ENCODE data around the gene CDC27.

CDC27 gene

DNA sequence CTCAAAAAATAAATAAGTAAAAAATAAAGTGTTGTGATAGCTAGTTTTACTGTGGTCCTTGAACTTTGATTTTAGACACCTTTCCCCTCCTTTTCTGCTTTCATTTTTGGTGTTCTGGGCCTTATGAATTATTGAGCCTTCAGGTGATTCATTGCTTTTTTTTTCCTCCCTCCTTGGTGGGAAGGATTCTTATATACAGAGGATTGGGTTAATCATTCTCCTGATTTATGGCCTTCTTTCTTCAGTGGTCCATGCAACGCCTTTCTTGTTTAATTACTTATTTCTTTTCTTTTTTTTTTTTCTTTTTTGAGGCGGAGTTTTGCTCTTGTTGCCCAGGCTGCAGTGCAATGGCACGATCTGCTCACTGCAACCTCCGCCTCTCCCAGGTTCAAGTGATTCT, 12.1 kb upstream of the CDC27 start:
- CTCF ChIA-PET = interaction anchor here (0.7 to 1.4 kb wide), 5 partner anchors 10 to 114 kb away, joined by 3 to 5 read pairs (median 3); no protein-coding TSS in a partner anchor
- TF ChIP-seq, protein P1, sequence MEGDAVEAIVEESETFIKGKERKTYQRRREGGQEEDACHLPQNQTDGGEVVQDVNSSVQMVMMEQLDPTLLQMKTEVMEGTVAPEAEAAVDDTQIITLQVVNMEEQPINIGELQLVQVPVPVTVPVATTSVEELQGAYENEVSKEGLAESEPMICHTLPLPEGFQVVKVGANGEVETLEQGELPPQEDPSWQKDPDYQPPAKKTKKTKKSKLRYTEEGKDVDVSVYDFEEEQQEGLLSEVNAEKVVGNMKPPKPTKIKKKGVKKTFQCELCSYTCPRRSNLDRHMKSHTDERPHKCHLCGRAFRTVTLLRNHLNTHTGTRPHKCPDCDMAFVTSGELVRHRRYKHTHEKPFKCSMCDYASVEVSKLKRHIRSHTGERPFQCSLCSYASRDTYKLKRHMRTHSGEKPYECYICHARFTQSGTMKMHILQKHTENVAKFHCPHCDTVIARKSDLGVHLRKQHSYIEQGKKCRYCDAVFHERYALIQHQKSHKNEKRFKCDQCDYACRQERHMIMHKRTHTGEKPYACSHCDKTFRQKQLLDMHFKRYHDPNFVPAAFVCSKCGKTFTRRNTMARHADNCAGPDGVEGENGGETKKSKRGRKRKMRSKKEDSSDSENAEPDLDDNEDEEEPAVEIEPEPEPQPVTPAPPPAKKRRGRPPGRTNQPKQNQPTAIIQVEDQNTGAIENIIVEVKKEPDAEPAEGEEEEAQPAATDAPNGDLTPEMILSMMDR (IDR thresholded peaks at IDR 0.05; ENCODE audit: control extremely low read depth, extremely low read depth, low read depth, missing control alignments) = no peak
- POLR2A ChIA-PET = no interaction called here
- no peak for DNase-seq (ENCODE audit: extremely low spot score)

DNA sequence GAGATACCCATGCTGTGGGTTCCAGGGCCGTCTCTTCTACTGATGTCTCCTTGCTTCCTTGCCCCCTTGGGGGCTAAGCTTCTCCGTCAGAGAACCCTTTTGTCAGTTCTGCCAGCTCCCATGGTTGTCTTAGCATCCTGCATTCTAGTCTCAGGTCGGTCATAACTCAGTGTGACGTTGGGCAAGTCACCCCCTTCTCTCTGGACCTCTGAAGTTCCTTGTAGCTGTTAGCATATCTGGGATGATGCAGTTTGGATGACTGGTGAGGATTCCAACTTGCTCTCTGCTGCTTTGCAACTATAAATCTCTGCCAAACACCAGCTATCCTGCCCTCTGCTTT, 11.2 kb upstream of the CDC27 start:
- ChIA-PET CTCF (interaction anchor here (0.9 to 1.4 kb wide), 4 partner anchors 9 to 115 kb away, joined by 3 to 5 read pairs (median 4); no protein-coding TSS in a partner anchor), POLR2A (no interaction called here)
- no peak for DNase-seq (ENCODE audit: extremely low spot score)
- TF ChIP-seq, protein P1 (IDR thresholded peaks at IDR 0.05; ENCODE audit: control extremely low read depth, extremely low read depth, low read depth, missing control alignments) = no peak

DNA sequence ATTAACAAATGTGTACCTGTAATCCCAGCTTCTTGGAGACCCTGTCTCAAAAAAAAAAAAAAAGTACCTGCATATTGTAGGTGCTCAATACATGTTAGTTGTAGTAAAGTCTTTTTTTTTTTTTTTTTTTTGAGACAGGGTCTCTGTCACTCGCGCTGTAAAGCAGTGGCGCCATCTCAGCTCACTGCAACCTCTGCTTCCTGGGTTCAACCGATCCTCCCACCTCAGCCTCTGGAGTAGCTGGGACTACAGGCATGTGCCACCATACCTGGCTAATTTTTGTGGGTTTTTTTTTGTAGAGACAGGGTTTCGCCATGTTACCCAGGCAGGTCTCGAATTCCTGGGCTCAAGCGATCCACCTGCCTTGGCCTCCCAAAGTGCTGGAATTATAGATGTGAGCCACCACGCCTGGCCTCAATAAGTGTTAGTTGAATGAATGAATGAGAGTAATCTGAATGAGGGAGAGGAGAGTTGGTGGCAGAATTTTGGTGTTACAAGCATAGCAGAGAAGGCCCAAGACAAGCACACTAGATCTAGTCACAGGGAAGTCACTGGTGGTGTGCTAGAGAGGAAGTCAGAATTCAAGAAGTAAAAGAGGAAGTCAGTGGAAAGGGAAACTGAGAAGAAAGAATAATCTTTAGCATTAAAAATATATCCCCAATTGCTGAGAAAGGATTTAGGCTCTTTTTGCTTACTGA, 10.7 kb upstream of the CDC27 start:
- POLR2A ChIA-PET = interaction anchor here (0.6 kb wide), 1 partner anchor 230 kb away, joined by 3 read pairs; no protein-coding TSS in a partner anchor
- DNase-seq (ENCODE audit: extremely low spot score) = peak; percentile 58
- CTCF ChIA-PET = interaction anchor here (1.1 to 1.4 kb wide), 3 partner anchors 9 to 116 kb away, joined by 3 to 5 read pairs (median 4); no protein-coding TSS in a partner anchor
- TF ChIP-seq, protein P1 (IDR thresholded peaks at IDR 0.05; ENCODE audit: control extremely low read depth, extremely low read depth, low read depth, missing control alignments) = no peak

DNA sequence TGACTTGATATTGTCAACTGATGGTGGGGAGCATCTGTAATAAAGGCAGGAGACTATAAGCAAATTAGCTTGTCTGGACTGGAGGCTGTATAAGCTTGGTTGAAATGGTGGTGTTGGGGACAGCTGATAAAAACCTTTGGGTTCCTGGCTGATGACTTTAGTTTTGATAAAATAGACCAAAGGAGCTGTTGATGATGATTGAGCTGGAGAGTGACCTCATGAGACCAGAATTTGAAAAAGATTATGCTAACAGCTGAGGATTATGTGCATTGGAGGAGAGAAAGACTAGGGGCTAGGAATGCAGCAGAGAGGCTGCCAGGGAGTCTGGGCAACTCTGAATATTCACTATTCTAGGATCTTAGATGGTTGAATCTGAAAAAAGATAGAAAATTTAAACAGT, 8.7 kb upstream of the CDC27 start:
- ChIA-PET POLR2A (no interaction called here), CTCF (interaction anchor here (0.9 kb wide), 1 partner anchor 9 kb away, joined by 3 read pairs; no protein-coding TSS in a partner anchor)
- TF ChIP-seq, protein P1 (IDR thresholded peaks at IDR 0.05; ENCODE audit: control extremely low read depth, extremely low read depth, low read depth, missing control alignments) = no peak
- no peak for DNase-seq (ENCODE audit: extremely low spot score)

DNA sequence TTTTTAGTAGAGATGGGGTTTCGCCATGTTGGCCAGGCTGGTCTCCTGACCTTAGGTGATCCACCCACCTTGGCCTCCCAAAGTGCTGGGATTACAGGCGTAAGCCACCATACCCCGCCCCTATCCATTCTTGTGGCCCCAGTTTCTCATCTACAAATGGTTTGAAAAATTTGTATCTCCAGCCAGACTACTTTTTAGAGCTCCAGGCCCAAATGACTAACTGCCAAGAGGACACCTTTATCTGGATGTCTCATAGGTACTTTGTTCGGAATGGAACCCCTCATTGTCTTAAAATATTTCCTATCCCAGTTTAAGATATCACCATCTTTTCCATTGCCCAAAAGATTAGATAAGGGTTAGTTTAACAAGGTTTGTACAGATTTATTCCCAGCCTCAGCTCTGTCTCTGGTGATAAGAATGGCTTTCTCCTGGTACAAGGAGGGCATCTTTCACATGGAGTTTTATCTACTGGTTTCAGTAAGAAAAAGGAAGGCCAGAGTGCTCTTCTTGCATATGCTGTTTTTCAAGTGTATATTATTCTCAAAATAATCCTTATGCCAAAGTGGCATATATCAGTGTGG, 4.9 kb upstream of the CDC27 start:
- DNase-seq (ENCODE audit: extremely low spot score) = no peak
- POLR2A ChIA-PET = no interaction called here
- CTCF ChIA-PET = interaction anchor here (1.3 to 5.5 kb wide), 2 partner anchors 11 to 35 kb away, joined by 3 to 28 read pairs; no protein-coding TSS in a partner anchor
- TF ChIP-seq, protein P1 (IDR thresholded peaks at IDR 0.05; ENCODE audit: control extremely low read depth, extremely low read depth, low read depth, missing control alignments) = no peak

DNA sequence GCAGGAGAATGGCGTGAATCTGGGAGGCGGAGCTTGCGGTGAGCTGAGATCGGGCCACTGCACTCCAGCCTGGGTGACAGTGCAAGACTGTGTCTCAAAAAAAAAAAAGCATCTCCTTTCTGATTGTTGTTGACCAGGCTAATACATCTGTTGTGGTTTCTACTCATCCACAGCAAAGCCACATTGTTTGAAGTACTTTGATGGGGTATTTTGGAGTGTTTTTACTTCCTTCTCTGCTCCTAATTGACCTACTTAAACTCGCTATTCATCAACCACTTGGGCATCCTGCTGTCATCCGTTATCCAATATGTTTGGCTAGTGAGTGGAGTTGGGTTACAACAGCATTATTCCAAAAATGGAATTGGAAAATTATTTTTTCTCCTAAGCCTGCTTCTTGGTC, 3.5 kb upstream of the CDC27 start:
- TF ChIP-seq, protein P1 (IDR thresholded peaks at IDR 0.05; ENCODE audit: control extremely low read depth, extremely low read depth, low read depth, missing control alignments) = no peak
- POLR2A ChIA-PET = no interaction called here
- no peak for DNase-seq (ENCODE audit: extremely low spot score)
- CTCF ChIA-PET = interaction anchor here (1.3 to 5.5 kb wide), 2 partner anchors 12 to 37 kb away, joined by 3 to 28 read pairs; no protein-coding TSS in a partner anchor
